ENCODE results near the gene NSD1. TPM values are rescaled to one million over a fixed set of nuclear protein-coding genes. Genes with fewer than 3 reads are reported as not detected.
"Not testable (repeated sequence)": the region's sequence is repeated elsewhere in the genome, so short reads cannot be mapped to it uniquely, and the experiment has no call there.

NSD1 gene
- total RNA-seq, 1 experiment from 2014 or later = 43.4 TPM

DNA sequence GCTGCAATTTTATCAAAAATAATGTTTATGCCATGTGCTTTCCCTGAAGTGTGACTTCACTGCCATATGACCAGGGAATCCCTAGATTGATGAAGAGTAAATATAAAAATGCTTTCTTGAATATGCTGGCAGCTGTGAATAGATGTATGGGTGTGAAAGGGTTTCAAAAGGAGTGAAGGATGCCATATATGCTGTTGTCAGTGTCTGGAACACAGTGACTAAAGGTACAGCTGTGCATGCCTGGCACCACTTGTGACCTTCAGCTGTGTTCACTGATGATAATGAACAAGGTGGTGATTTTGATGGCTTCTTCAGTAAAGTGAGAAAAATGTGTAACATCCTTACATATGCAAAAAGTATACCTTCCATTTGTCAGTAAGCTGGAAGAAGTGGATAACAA, 100.2 kb downstream of the NSD1 start:
- Histone ChIP-seq H3K36me3 (replicated peaks; ENCODE audit: control insufficient read depth, insufficient read depth, low read length) (peaks cover 9% of the 10 kb centered on the region), H3K4me3 (ENCODE audit: insufficient read depth, low read depth, low read length) (no peak overlapping the region), H3K27me3 (ENCODE audit: control insufficient read depth, insufficient read depth, low read length) (no peaks in the 10 kb centered on the region)
- DNase-seq = no peak

DNA sequence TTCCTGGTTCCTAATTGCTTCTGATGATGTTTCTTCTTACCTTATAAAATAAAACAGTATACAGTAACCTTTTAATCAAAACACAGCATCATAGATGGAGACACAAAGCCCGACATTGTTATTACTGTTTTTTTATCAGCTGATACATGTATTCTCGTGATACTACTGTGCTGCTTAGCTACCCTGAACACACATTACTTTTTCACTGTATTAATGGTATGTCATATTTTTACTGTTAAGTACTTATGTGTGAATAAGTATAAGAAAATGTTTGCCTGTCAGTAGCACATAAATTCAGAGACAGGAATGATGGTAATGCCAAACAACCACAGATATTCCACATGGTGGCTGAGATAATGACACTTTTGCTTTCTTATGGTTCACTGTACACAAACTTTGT, 101.3 kb downstream of the NSD1 start:
- no peak for DNase-seq
- Histone ChIP-seq H3K36me3 (replicated peaks; ENCODE audit: control insufficient read depth, insufficient read depth, low read length) (peaks cover 13% of the 10 kb centered on the region), H3K4me3 (ENCODE audit: insufficient read depth, low read depth, low read length) (no peak overlapping the region), H3K27me3 (ENCODE audit: control insufficient read depth, insufficient read depth, low read length) (no peaks in the 10 kb centered on the region)

DNA sequence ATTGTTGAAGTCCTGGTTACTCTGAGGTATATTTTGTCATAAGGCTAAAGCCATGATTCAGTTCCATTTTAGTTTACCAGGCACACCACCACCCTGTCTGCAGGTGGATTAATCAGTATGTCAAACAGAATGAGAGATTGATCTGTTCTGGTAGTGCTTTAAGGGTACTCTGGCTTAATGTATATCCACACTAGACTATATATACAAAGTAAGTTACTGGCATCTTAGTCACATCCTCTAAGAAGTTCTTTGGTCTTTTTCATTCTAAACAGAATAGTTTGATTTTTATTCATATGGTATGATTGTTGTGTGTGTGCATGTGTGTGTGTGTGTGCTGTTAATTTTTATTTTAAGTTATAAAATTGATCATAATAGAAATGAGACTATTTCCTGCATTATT, 108.2 kb downstream of the NSD1 start:
- DNase-seq = no peak
- Histone ChIP-seq H3K27me3 (ENCODE audit: control insufficient read depth, insufficient read depth, low read length) (no peaks in the 10 kb centered on the region), H3K4me3 (ENCODE audit: insufficient read depth, low read depth, low read length) (no peak overlapping the region), H3K36me3 (replicated peaks; ENCODE audit: control insufficient read depth, insufficient read depth, low read length) (peaks cover 21% of the 10 kb centered on the region)

DNA sequence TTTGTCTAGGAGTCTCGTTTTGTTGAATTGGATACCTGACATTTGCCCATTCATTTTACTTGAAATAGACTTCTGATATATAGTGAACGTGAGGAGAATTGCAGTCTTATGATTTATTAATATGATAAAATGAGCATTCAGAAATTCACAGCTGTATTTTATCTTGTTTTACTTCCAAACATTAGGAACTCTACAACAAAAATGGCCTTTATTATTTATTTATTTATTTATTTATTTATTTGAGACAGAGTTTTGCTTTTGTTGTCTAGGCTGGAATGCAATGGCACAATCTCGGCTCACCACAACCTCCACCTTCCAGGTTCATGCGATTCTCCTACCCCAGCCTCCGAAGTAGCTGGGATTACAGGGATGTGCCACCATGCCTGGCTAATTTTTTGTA, 108.7 kb downstream of the NSD1 start:
- Histone ChIP-seq H3K4me3 (ENCODE audit: insufficient read depth, low read depth, low read length) (no peak overlapping the region), H3K27me3 (ENCODE audit: control insufficient read depth, insufficient read depth, low read length) (no peaks in the 10 kb centered on the region), H3K36me3 (replicated peaks; ENCODE audit: control insufficient read depth, insufficient read depth, low read length) (peaks cover 25% of the 10 kb centered on the region)
- no peak for DNase-seq

DNA sequence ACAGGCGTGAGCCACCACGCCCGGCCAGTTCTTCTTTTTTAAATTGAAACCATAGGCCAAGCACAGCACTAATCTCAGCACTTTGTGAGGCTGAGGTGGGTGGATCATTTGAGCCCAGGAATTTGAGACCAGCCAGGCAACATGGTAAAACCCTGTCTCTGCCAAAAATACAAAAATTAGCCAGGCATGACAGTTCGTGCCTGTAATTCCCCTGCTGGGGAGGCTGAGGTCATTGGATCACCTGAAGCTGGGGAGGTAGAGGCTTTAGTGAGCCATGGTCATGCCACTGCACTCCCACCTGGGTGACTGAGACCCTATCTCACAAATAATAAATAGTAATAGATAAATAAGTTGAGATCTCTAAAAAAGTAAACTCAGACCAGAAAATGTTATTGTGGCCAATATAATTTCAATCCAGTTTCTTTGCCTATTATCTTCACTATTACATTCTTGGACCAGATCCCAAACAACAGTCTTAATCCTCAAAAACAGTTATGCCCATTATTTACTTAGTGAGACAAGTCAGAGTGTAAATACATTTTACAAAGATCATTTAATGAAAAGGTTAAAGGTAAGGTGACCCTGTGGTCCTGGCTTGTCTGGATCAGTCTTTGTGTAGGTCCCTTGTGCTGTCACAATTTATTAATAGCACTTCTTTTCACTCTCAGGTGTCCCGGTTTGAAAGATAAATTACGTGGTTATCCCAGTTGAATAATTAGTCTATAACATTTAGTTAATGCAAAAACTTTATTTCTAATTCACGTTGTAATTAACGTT, 116.4 kb downstream of the NSD1 start:
- Histone ChIP-seq H3K4me3 (ENCODE audit: insufficient read depth, low read depth, low read length) (no peak overlapping the region), H3K27me3 (ENCODE audit: control insufficient read depth, insufficient read depth, low read length) (no peaks in the 10 kb centered on the region), H3K36me3 (replicated peaks; ENCODE audit: control insufficient read depth, insufficient read depth, low read length) (peaks cover 28% of the 10 kb centered on the region)
- DNase-seq = no peak

DNA sequence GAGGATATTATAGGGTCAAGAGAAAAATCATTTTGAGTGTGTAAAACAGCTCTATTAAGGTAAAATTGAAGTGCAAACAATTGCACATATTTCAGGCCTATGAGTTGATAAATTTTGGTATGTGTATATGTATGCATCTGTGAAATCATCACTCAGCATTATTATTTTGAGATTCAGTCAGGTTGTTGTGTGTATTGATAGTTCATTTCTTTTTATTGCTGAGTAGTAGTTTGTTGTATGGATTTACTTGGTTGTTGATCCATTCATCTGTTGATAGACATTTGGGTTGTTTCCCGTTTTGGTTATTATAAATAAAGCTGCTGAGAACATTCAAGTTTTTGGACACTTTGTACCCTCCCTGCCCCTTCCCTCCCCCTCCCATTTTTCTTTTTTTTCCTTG, 119.7 kb downstream of the NSD1 start:
- DNase-seq = no peak
- H3K36me3 ChIP-seq (replicated peaks; ENCODE audit: control insufficient read depth, insufficient read depth, low read length) = peaks cover 20% of the 10 kb centered on the region
- H3K27me3 ChIP-seq (ENCODE audit: control insufficient read depth, insufficient read depth, low read length) = no peaks in the 10 kb centered on the region
- H3K4me3 ChIP-seq (ENCODE audit: insufficient read depth, low read depth, low read length) = no peak overlapping the region

DNA sequence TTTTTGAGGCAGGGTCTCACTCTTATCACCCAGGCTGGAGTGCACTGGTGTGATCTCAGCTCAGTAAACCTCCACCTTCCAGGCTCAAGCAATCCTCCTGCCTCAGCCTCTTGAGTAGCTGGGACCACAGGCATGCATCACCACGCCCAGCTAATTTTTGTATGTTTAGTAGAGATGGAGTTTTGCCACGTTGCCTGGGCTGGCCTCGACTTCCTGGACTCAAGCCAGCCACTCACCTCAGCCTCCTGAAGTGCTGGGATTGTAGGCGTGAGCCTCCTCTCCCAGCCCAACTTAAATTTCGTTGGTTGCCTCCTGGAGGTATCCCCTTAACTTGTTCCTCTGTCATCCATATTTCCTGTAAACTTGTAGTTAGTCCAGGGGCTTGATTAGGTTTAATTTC, 122.7 kb downstream of the NSD1 start:
- DNase-seq = no peak
- no peak overlapping the region for H3K4me3 ChIP-seq (ENCODE audit: insufficient read depth, low read depth, low read length)
- H3K36me3 ChIP-seq (replicated peaks; ENCODE audit: control insufficient read depth, insufficient read depth, low read length) = peaks cover 24% of the 10 kb centered on the region
- H3K27me3 ChIP-seq (ENCODE audit: control insufficient read depth, insufficient read depth, low read length) = no peaks in the 10 kb centered on the region

DNA sequence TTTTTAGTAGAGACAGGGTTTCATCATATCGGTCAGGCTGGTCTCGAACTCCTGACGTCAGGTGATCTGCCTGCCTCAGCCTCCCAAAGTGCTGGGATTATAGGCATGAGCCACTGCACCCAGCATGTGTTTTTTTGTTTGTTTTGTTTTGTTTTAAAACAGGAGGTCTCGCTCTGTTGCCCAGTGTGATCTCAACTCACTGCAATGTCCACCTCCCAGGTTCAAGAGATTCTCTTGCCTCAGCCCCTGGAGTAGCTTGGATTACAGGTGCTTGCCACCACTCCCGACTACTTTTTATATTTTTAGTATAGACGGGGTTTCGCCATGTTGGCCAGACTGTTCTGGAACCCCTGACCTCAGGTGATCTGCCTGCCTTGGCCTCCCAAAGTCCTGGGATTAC, 125.1 kb downstream of the NSD1 start:
- not testable (repeated sequence) for H3K27me3 ChIP-seq (ENCODE audit: control insufficient read depth, insufficient read depth, low read length); H3K4me3 ChIP-seq (ENCODE audit: insufficient read depth, low read depth, low read length); DNase-seq
- peaks cover 26% of the 10 kb centered on the region for H3K36me3 ChIP-seq (replicated peaks; ENCODE audit: control insufficient read depth, insufficient read depth, low read length)

DNA sequence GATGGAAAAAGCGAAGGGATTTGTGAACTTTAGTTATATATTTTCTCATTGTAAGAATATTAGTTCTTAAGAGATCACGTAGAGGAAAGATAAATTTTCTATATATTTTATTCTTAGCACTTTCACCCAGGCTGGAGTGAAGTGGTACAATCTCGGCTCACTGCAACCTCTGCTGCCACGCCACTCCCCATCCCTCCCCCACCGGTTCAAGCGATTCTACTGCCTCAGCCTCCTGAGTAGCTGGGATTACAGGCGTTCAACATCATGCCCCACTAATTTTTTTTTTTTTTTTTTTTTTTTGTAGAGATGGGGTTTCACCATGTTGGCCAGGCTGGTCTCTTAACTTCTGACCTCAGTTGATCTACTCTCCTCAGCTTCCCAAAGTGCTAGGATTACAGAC, 127.4 kb downstream of the NSD1 start:
- Histone ChIP-seq H3K36me3 (replicated peaks; ENCODE audit: control insufficient read depth, insufficient read depth, low read length) (peaks cover 27% of the 10 kb centered on the region), H3K27me3 (ENCODE audit: control insufficient read depth, insufficient read depth, low read length) (no peaks in the 10 kb centered on the region), H3K4me3 (ENCODE audit: insufficient read depth, low read depth, low read length) (no peak overlapping the region)
- DNase-seq = no peak

DNA sequence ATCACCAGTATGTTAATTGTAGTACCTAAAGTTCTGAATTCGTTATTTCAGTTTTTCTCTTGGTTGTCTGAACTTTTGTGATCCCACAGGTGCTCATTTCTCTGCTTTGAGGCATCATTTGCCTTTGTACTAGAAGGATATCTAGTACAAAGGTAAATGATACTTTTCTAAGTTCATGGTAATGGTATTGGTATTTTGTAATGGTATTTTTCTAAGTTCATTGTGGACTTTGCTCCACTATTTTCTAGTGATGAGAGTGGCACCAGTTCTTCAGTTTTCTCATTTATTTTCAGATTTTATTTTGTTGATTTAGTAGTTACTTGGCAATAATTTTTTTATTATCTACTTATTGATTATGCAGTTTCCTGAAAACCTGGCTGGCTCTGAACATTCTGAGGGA, 127.9 kb downstream of the NSD1 start:
- H3K36me3 ChIP-seq (replicated peaks; ENCODE audit: control insufficient read depth, insufficient read depth, low read length) = peaks cover 28% of the 10 kb centered on the region
- no peak for DNase-seq
- no peaks in the 10 kb centered on the region for H3K27me3 ChIP-seq (ENCODE audit: control insufficient read depth, insufficient read depth, low read length)
- H3K4me3 ChIP-seq (ENCODE audit: insufficient read depth, low read depth, low read length) = no peak overlapping the region

DNA sequence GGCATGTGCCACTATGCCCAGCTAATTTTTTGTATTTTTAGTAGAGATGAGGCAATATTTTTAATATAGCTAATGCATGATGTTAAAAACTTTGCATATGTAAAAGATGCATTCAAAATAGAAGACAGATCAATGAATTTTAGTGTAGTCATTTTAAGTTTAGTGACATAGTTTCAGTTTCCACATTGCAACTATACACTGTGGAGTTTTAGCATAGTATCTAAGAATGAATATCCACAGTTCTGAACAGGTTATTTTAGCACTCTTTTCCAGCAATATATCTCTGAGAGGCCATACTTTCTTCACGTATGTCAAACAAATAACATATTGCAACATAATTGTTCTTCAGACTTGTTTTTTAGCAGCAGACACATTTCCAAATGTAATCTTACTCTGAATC, 130.6 kb downstream of the NSD1 start:
- Histone ChIP-seq H3K27me3 (ENCODE audit: control insufficient read depth, insufficient read depth, low read length) (no peaks in the 10 kb centered on the region), H3K4me3 (ENCODE audit: insufficient read depth, low read depth, low read length) (no peak overlapping the region), H3K36me3 (replicated peaks; ENCODE audit: control insufficient read depth, insufficient read depth, low read length) (peaks cover 29% of the 10 kb centered on the region)
- no peak for DNase-seq

DNA sequence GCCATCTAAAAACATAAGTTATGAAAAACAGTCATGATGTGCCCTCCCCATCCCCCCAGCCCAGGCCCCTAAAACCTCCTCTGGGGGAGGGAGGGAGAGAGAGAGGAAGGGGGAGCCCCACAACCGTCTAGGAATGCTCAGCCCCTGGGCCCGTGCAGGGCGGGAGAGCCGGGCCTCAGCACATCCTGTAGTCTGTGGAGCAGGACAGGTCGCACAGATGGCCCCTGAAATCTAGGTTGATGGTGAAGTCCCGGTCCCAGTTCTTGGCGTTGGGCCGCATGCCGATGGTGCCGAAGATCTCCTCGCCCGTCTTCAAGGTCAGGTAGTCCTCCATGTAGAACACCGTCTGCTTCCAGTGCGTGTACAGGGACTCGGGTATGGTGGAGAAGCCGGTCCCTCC, 131.8 kb downstream of the NSD1 start:
- Histone ChIP-seq H3K27me3 (ENCODE audit: control insufficient read depth, insufficient read depth, low read length) (no peaks in the 10 kb centered on the region), H3K36me3 (replicated peaks; ENCODE audit: control insufficient read depth, insufficient read depth, low read length) (peaks cover 28% of the 10 kb centered on the region), H3K4me3 (ENCODE audit: insufficient read depth, low read depth, low read length) (no peak overlapping the region)
- no peak for DNase-seq

DNA sequence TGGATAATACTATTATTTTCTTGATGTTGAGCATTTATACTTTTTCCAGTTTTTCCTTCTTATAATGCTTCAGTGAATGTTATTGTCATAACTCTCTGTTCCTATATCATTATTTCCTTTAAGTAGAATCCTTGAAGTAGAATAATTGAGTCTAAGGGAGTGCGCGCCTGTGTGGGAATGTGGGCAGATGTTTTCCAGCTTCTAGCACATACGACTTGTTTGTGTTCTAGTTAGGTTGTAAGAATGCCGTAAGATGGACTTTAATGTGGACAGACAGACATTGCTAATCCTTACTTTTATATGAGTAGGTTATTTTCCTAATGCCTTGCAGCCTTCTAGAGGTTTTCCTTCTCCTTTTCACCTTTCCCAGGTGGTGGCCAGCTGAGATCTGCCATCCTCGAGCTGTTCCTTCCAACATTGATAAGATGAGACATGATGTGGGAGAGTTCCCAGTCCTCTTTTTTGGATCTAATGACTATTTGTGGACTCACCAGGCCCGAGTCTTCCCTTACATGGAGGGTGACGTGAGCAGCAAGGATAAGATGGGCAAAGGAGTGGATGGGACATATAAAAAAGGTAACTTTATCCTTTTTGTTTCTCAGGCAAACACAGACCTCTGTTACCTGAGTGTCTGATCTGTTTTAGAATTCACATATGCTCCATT, 135.8 kb downstream of the NSD1 start:
- Histone ChIP-seq H3K27me3 (ENCODE audit: control insufficient read depth, insufficient read depth, low read length) (no peaks in the 10 kb centered on the region), H3K36me3 (replicated peaks; ENCODE audit: control insufficient read depth, insufficient read depth, low read length) (peaks cover 26% of the 10 kb centered on the region), H3K4me3 (ENCODE audit: insufficient read depth, low read depth, low read length) (no peak overlapping the region)
- no peak for DNase-seq

DNA sequence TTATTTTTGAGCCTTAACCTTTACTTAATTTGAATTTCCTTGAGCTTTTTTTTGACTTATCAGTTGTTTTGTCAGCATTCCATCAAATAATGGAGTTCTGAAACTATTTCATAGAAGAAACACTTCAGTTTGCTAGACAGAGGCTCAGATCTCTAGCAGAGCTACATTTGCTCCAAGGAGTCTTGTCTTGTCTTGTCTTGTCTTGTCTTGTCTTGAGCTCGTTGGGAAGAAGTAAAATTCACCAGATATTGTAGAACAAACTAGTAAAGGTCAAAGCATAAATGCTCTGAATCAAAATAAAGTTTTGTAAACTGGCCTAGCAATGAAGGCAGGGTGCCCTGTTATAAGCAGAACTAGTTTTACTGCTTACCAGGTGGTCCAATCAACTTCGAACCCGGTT, 136.4 kb downstream of the NSD1 start:
- DNase-seq = no peak
- H3K4me3 ChIP-seq (ENCODE audit: insufficient read depth, low read depth, low read length) = no peak overlapping the region
- peaks cover 27% of the 10 kb centered on the region for H3K36me3 ChIP-seq (replicated peaks; ENCODE audit: control insufficient read depth, insufficient read depth, low read length)
- H3K27me3 ChIP-seq (ENCODE audit: control insufficient read depth, insufficient read depth, low read length) = no peaks in the 10 kb centered on the region

DNA sequence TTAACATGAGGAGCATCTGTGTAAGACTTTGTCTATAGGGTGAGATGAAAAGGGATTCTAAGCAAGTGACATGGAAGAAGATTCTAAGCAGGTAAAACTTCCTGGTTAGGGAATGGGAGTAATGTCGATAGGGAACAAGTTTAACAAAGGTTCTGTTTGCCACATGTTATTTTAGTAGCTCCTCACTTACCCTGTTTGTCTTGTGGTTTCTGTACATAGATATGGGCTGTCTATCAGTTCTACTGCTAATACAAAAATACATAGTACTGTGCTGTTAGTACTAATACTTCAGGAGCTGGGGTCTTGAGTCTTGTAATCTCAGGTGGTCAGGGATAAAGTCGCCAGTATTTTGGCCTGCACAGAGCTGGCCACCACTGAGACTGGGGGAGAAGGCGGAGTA, 137.1 kb downstream of the NSD1 start:
- Histone ChIP-seq H3K27me3 (ENCODE audit: control insufficient read depth, insufficient read depth, low read length) (no peaks in the 10 kb centered on the region), H3K4me3 (ENCODE audit: insufficient read depth, low read depth, low read length) (no peak overlapping the region), H3K36me3 (replicated peaks; ENCODE audit: control insufficient read depth, insufficient read depth, low read length) (peaks cover 27% of the 10 kb centered on the region)
- DNase-seq = no peak
